GM19240 (cell line): ENCODE data around the gene THSD4.

Source experiments
- DNase-seq: peaks from one replicate; pipeline ENCODE4 v3.0.0; 2011; ENCODE audit warnings: low spot score; ENCODE audit not compliant: insufficient read length

The THSD4 gene

GRCh38 chr15:71822890-71823630, 707.8 kb downstream of the THSD4 start:
- no peak for DNase-seq

GRCh38 chr15:71823801-71824200, 708.5 kb downstream of the THSD4 start:
- no peak for DNase-seq

DNA sequence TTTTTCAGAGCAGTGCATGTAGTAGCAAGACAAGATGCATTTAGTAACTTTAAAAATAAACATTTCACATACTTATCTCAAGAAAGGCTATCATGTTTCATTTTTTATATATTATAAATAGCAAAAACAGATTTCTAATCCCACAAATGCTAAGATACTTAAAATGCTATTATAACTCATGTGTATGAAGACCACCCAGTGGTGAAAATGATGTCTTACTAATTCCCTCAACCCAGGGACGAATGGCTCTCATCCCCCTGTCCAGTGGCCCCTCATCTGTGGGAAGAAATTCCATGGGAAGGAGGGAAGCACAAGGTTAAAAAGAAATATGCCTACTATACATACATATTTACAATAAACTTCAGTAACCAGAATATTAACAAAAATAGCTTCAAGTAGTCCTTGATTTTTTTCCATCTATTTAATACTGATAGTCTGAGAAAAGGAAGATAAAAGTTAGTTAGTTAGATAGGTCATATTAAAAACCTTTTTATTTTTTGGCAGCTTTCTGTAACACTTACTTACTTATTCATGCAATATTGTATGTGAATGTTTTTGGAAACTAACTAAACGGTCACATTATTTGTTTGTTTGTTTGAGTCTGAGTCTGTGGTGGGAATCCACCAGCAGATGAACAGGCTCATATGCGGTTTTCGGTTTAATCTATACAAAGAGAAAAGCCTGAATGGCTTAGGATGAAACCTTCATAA, 709.9 kb downstream of the THSD4 start:
- no peak for DNase-seq

GRCh38 chr15:71826196-71826595, 710.9 kb downstream of the THSD4 start:
- no peak for DNase-seq

DNA sequence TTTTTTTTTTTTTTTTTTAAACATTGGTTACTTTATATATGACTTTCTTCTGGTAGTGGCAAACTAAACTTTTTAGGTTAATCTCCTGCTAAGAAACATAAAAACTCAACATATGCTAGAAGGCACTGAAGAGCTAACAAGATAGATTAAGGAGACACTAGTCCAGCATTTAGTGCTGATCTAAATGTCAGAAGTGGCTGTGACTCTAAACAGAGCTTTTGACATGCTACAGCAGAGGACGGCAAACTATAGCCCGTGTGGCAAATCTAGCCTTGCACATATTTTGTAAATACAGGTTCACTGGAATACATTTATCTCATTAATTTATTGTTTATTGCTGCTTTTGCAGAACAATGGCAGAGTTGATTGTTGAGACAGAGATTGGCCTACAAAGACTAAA, 715.7 kb downstream of the THSD4 start:
- DNase-seq: no peak
